ENCODE measurements around the gene DIP2C. TPM values are rescaled to one million over a fixed set of nuclear protein-coding genes. Genes with fewer than 3 reads are reported as not detected.

DIP2C gene
- 10.5 and 15.8 TPM in 2 replicates for total RNA-seq
- polyA plus RNA-seq, result 9.1 and 12.1 TPM in 2 replicates

DNA sequence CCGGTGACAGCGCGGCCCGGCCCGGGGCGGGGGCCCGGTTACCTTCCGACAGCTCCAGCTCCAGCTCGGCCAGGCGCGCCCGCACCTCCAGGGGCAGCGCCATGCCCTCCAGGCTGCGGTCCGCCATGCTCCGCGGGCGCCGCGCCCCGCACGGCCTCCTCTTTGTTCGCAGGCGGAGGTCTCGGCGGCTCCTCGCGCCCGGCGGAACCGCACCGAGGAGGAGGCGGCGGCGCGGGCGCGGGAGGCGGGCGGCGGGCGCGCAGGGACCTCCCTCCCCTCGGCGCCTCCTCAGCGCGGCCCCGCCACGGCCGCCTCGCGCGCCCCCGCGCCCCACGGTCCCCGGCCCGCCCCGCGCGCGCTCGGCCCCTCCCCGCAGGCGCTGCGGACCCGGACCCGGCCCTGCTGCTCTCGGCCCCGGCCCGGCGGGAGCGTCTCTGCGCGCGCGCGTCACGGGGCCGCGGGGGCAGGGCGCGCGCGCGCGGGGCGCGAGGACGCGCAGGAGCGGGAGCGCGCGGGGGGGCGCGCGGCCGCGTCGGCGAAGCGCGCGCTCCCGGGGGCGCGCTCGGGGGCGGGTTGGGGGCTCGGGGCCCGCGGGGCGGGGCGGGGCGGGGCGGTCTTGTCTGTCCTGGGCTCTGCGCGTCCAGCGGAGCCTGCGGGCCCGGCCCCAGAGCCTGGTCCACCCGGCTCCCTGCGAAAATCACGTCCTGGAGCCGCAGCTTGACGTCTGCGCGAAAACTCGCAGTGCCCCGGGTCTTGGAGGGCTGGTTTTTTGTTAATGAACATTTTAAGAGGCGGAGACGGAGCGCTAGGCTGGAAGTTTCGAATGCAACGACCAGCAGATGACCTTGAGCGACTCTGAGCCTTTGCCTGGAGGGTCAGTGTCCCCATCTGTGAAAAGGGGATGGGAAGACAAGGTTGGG lies at the start of gene DIP2C:
TSS of gene DIP2C (minus strand) at position 217 of the 920 bp plus-strand sequence. CDS start at position 127, 90 bp downstream.
- DNase-seq (ENCODE audit: low read depth in 1 of 2, low spot score in 1 of 2), result peak; percentile 88 to 89
- Histone ChIP-seq H3K27me3 (peaks cover 12% of the 10 kb centered on the region), H3K27ac (peak within 1 kb of the TSS; percentile 49), H3K36me3 (no peaks in the 10 kb centered on the region), H3K4me3 (peak within 1 kb of the TSS; percentile 74), H3K4me1 (ENCODE audit: low read depth) (no peaks in the 10 kb centered on the region), H3K9me3 (ENCODE audit: low read depth) (no peaks in the 10 kb centered on the region)
- TF ChIP-seq, protein P1, sequence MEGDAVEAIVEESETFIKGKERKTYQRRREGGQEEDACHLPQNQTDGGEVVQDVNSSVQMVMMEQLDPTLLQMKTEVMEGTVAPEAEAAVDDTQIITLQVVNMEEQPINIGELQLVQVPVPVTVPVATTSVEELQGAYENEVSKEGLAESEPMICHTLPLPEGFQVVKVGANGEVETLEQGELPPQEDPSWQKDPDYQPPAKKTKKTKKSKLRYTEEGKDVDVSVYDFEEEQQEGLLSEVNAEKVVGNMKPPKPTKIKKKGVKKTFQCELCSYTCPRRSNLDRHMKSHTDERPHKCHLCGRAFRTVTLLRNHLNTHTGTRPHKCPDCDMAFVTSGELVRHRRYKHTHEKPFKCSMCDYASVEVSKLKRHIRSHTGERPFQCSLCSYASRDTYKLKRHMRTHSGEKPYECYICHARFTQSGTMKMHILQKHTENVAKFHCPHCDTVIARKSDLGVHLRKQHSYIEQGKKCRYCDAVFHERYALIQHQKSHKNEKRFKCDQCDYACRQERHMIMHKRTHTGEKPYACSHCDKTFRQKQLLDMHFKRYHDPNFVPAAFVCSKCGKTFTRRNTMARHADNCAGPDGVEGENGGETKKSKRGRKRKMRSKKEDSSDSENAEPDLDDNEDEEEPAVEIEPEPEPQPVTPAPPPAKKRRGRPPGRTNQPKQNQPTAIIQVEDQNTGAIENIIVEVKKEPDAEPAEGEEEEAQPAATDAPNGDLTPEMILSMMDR (IDR thresholded peaks at IDR 0.05; ENCODE audit: low read depth, low read length), result no peak

- DNase-seq (ENCODE audit: low read depth in 1 of 2, low spot score in 1 of 2), result no peak
- no peak overlapping the region for H3K4me3 ChIP-seq
- no peaks in the 10 kb centered on the region for H3K4me1 ChIP-seq (ENCODE audit: low read depth)
- no peaks in the 10 kb centered on the region for H3K36me3 ChIP-seq
- TF ChIP-seq, protein P1 (IDR thresholded peaks at IDR 0.05; ENCODE audit: low read depth, low read length), result no peak
- no peak overlapping the region for H3K27ac ChIP-seq
- no peaks in the 10 kb centered on the region for H3K27me3 ChIP-seq
- H3K9me3 ChIP-seq (ENCODE audit: low read depth), result no peaks in the 10 kb centered on the region
Observed at GRCh38 chr10:734481-734880, 45.0 kb upstream of the DIP2C start.

GRCh38 chr10:733086-733485 lies 43.6 kb upstream of the DIP2C start:
- Histone ChIP-seq H3K4me1 (ENCODE audit: low read depth) (no peaks in the 10 kb centered on the region), H3K36me3 (no peaks in the 10 kb centered on the region), H3K27me3 (no peaks in the 10 kb centered on the region), H3K27ac (no peak overlapping the region), H3K9me3 (ENCODE audit: low read depth) (no peaks in the 10 kb centered on the region), H3K4me3 (no peak overlapping the region)
- no peak for DNase-seq (ENCODE audit: low read depth in 1 of 2, low spot score in 1 of 2)
- TF ChIP-seq, protein P1 (IDR thresholded peaks at IDR 0.05; ENCODE audit: low read depth, low read length), result no peak

DNA sequence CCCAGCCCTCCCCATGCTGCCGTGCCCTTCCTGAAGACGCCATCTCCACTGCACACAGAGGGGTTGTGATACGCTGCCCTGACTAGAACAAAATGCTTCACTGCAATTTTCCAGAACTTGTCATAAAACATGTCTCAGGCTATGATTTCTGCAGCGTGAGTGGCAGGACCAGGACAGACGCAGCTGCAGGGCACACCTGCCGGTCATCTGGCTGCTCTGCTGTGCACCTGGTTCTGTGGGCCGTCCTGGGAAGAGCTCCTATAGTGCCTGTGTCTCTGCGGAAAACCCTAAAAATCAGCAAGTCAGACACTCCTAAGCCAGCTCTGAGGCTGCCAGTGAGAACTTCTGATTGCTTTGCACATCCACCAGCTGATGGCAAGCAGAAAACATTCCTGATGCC lies 39.7 kb upstream of the DIP2C start:
- H3K4me1 ChIP-seq (ENCODE audit: low read depth), result no peaks in the 10 kb centered on the region
- no peak overlapping the region for H3K27ac ChIP-seq
- no peaks in the 10 kb centered on the region for H3K9me3 ChIP-seq (ENCODE audit: low read depth)
- TF ChIP-seq, protein P1 (IDR thresholded peaks at IDR 0.05; ENCODE audit: low read depth, low read length), result no peak
- H3K36me3 ChIP-seq, result no peaks in the 10 kb centered on the region
- H3K27me3 ChIP-seq, result no peaks in the 10 kb centered on the region
- DNase-seq (ENCODE audit: low read depth in 1 of 2, low spot score in 1 of 2), result no peak
- no peak overlapping the region for H3K4me3 ChIP-seq

- Histone ChIP-seq H3K27me3 (no peaks in the 10 kb centered on the region), H3K9me3 (ENCODE audit: low read depth) (no peaks in the 10 kb centered on the region), H3K36me3 (no peaks in the 10 kb centered on the region), H3K4me3 (no peak overlapping the region), H3K27ac (no peak overlapping the region), H3K4me1 (ENCODE audit: low read depth) (no peaks in the 10 kb centered on the region)
- DNase-seq (ENCODE audit: low read depth in 1 of 2, low spot score in 1 of 2), result no peak
- TF ChIP-seq, protein P1 (IDR thresholded peaks at IDR 0.05; ENCODE audit: low read depth, low read length), result no peak
Observed at GRCh38 chr10:728603-729002, 39.1 kb upstream of the DIP2C start.
